Activated CD4-positive, alpha-beta T cell treated with anti-CD3 and anti-CD28 coated beads, Interleukin-2, amount 10 ng/mL, durations not matched to agents 7 days and 5 days (primary cell): ENCODE data around the gene TAPBP. TPM values are rescaled to one million over a fixed set of nuclear protein-coding genes. Genes with fewer than 3 reads are reported as not detected.
A peak's percentile ranks its signal among the peaks of the same experiment; 100 is the strongest.
"Not testable (repeated sequence)": the region's sequence is repeated elsewhere in the genome, so short reads cannot be mapped to it uniquely, and the experiment has no call there.

ENCODE experiments used
- CTCF ChIA-PET: fragments of 350-600 bp; sonication (Branson Sonifier 250); formaldehyde crosslinking; loops from one replicate; lab custom pipeline; 2021; ENCODE audit warnings: antibody characterized with exemption; lab: Charles Lee
- POLR2A ChIA-PET: fragments of 350-600 bp; sonication (Branson Sonifier 250); formaldehyde crosslinking; loops from one replicate; lab custom pipeline; 2021; ENCODE audit warnings: antibody characterized with exemption; lab: Charles Lee
- DNase-seq: peaks from one replicate; pipeline ENCODE4 v3.0.0-alpha.2; 2020
- H3K27ac Mint-ChIP-seq: one replicate; pipeline ENCODE4 v1.8.0; 2021; ENCODE audit warnings: mild to moderate bottlenecking, moderate library complexity, mixed read lengths
- H3K27me3 Mint-ChIP-seq: one replicate; pipeline ENCODE4 v1.8.0; 2021; ENCODE audit warnings: mixed read lengths
- H3K36me3 Mint-ChIP-seq: one replicate; pipeline ENCODE4 v1.8.0; 2021; ENCODE audit warnings: low read depth, mixed read lengths
- H3K4me1 Mint-ChIP-seq: one replicate; pipeline ENCODE4 v1.8.0; 2021; ENCODE audit warnings: mixed read lengths
- H3K4me3 Mint-ChIP-seq: one replicate; pipeline ENCODE4 v1.8.0; 2021; ENCODE audit warnings: mild to moderate bottlenecking, moderate library complexity, mixed read lengths
- H3K9me3 Mint-ChIP-seq: one replicate; pipeline ENCODE4 v1.8.0; 2021; ENCODE audit warnings: mixed read lengths
- total RNA-seq, 2 experiments: library from RNA; stranded (reverse); gene quantifications; one replicate each; pipeline ENCODE4 v1.2.3, GENCODE V29; 2021

TAPBP gene
- total RNA-seq, 2 experiments from 2014 or later, result 246 to 263 TPM

- CTCF ChIA-PET, result interaction anchor here (0.7 to 2.6 kb wide), 7 partner anchors 10 to 113 kb away, joined by 3 to 19 read pairs (median 11); partner anchors contain the start of genes PFDN6, RGL2 and WDR46
- no peaks in the 10 kb centered on the region for H3K27me3 Mint-ChIP-seq
- H3K36me3 Mint-ChIP-seq, result peaks cover 57% of the 10 kb centered on the region
- POLR2A ChIA-PET, result no interaction called here
- peak overlapping the region; percentile 97 for H3K27ac Mint-ChIP-seq
- no peak for DNase-seq
- peaks cover 58% of the 10 kb centered on the region for H3K4me1 Mint-ChIP-seq
- no peaks in the 10 kb centered on the region for H3K9me3 Mint-ChIP-seq
- H3K4me3 Mint-ChIP-seq, result peak overlapping the region; percentile 95
Observed at GRCh38 chr6:33278392-33278741, 35.5 kb downstream of the TAPBP start.

- Mint-ChIP-seq H3K4me3 (peak overlapping the region; percentile 95), H3K4me1 (peaks cover 64% of the 10 kb centered on the region), H3K27ac (peak overlapping the region; percentile 97), H3K27me3 (no peaks in the 10 kb centered on the region), H3K9me3 (no peaks in the 10 kb centered on the region), H3K36me3 (peaks cover 61% of the 10 kb centered on the region)
- ChIA-PET POLR2A (interaction anchor here (1.0 to 1.5 kb wide), 4 partner anchors 11 to 29 kb away, joined by 3 to 11 read pairs (median 6); partner anchors contain the start of genes PFDN6, RGL2 and WDR46), CTCF (interaction anchor here (0.6 to 2.6 kb wide), 16 partner anchors 10 to 439 kb away, joined by 3 to 19 read pairs (median 5); partner anchors contain the start of genes PFDN6, RGL2, TAP2 and WDR46)
- peak; percentile 46 for DNase-seq
Observed at GRCh38 chr6:33277663-33278391, 36.1 kb downstream of the TAPBP start.

- ChIA-PET POLR2A (interaction anchor here (0.6 to 1.5 kb wide), 5 partner anchors 12 to 68 kb away, joined by 3 to 11 read pairs (median 4); partner anchors contain the start of genes PFDN6, RGL2 and WDR46), CTCF (interaction anchor here (0.6 to 2.6 kb wide), 18 partner anchors 11 to 438 kb away, joined by 3 to 19 read pairs (median 5); partner anchors contain the start of genes PFDN6, RGL2, TAP2 and WDR46)
- no peaks in the 10 kb centered on the region for H3K27me3 Mint-ChIP-seq
- no peaks in the 10 kb centered on the region for H3K9me3 Mint-ChIP-seq
- H3K4me3 Mint-ChIP-seq, result peak within 1 kb of the TSS; percentile 95
- peaks cover 61% of the 10 kb centered on the region for H3K36me3 Mint-ChIP-seq
- DNase-seq, result peak; percentile 79
- H3K27ac Mint-ChIP-seq, result peak within 1 kb of the TSS; percentile 97
- peaks cover 69% of the 10 kb centered on the region for H3K4me1 Mint-ChIP-seq
Observed at GRCh38 chr6:33276864-33277662, 36.8 kb downstream of the TAPBP start, which contains the start of gene B3GALT4. Gene B3GALT4 (plus strand): TSS chr6:33277123. CDS start chr6:33277420, 297 bp downstream.

- Mint-ChIP-seq H3K27ac (peak overlapping the region; percentile 91), H3K36me3 (peaks cover 61% of the 10 kb centered on the region), H3K4me1 (peaks cover 69% of the 10 kb centered on the region), H3K9me3 (no peaks in the 10 kb centered on the region), H3K4me3 (peak overlapping the region; percentile 95), H3K27me3 (no peaks in the 10 kb centered on the region)
- ChIA-PET POLR2A (interaction anchor here (1.3 to 1.5 kb wide), 2 partner anchors 12 to 23 kb away, joined by 8 to 11 read pairs; partner anchors contain the start of genes PFDN6, RGL2 and WDR46), CTCF (interaction anchor here (0.8 to 2.6 kb wide), 13 partner anchors 12 to 438 kb away, joined by 3 to 19 read pairs (median 5); partner anchors contain the start of genes PFDN6, RGL2, TAP2 and WDR46)
- DNase-seq, result no peak
Observed at GRCh38 chr6:33276581-33276863, 37.4 kb downstream of the TAPBP start.

- not testable (repeated sequence) for H3K27me3 Mint-ChIP-seq, H3K9me3 Mint-ChIP-seq, DNase-seq
- Mint-ChIP-seq H3K4me1 (peaks cover 69% of the 10 kb centered on the region), H3K36me3 (peaks cover 57% of the 10 kb centered on the region), H3K4me3 (peak overlapping the region; percentile 95), H3K27ac (peak overlapping the region; percentile 91)
- POLR2A ChIA-PET, result interaction anchor here (1.5 kb wide), 1 partner anchor 23 kb away, joined by 8 read pairs; the partner anchor contains the start of gene RGL2
- CTCF ChIA-PET, result interaction anchor here (0.6 to 2.5 kb wide), 10 partner anchors 15 to 95 kb away, joined by 3 to 18 read pairs (median 4); no protein-coding TSS in a partner anchor
Observed at GRCh38 chr6:33275795-33276580, 37.9 kb downstream of the TAPBP start.

GRCh38 chr6:33273924-33274902 lies 39.7 kb downstream of the TAPBP start:
- DNase-seq, result no peak
- Mint-ChIP-seq H3K36me3 (peaks cover 55% of the 10 kb centered on the region), H3K4me3 (peak overlapping the region; percentile 95), H3K9me3 (no peaks in the 10 kb centered on the region), H3K4me1 (peaks cover 73% of the 10 kb centered on the region), H3K27me3 (no peaks in the 10 kb centered on the region), H3K27ac (peak overlapping the region; percentile 77)
- ChIA-PET POLR2A (no interaction called here), CTCF (interaction anchor here (1.2 to 1.3 kb wide), 2 partner anchors 15 to 25 kb away, joined by 3 read pairs; partner anchors contain the start of genes PFDN6 and WDR46)

- Mint-ChIP-seq H3K36me3 (peaks cover 62% of the 10 kb centered on the region), H3K4me3 (peak overlapping the region; percentile 95), H3K27ac (peak overlapping the region; percentile 98), H3K27me3 (no peaks in the 10 kb centered on the region), H3K4me1 (peaks cover 68% of the 10 kb centered on the region), H3K9me3 (no peaks in the 10 kb centered on the region)
- ChIA-PET CTCF (interaction anchor here (1.2 to 1.7 kb wide), 2 partner anchors 16 to 22 kb away, joined by 3 to 6 read pairs; partner anchors contain the start of genes PFDN6 and WDR46), POLR2A (no interaction called here)
- no peak for DNase-seq
Observed at GRCh38 chr6:33273129-33273923, 40.6 kb downstream of the TAPBP start.

GRCh38 chr6:33272275-33273128 lies 41.4 kb downstream of the TAPBP start:
- Mint-ChIP-seq H3K4me3 (peak overlapping the region; percentile 95), H3K27me3 (no peaks in the 10 kb centered on the region), H3K4me1 (peaks cover 62% of the 10 kb centered on the region), H3K36me3 (peaks cover 68% of the 10 kb centered on the region), H3K27ac (peak overlapping the region; percentile 98), H3K9me3 (no peaks in the 10 kb centered on the region)
- no peak for DNase-seq
- ChIA-PET CTCF (interaction anchor here (0.6 to 2.5 kb wide), 7 partner anchors 10 to 1151 kb away, joined by 3 to 13 read pairs (median 5); partner anchors contain the start of genes PFDN6 and WDR46), POLR2A (interaction anchor here (1.2 to 1.8 kb wide), 2 partner anchors 23 to 27 kb away, joined by 7 to 11 read pairs; partner anchors contain the start of gene RGL2)

- Mint-ChIP-seq H3K4me3 (peak within 1 kb of the TSS; percentile 95), H3K36me3 (peaks cover 67% of the 10 kb centered on the region), H3K27ac (peak within 1 kb of the TSS; percentile 98), H3K4me1 (peaks cover 61% of the 10 kb centered on the region), H3K9me3 (no peaks in the 10 kb centered on the region), H3K27me3 (no peaks in the 10 kb centered on the region)
- peak; percentile 96 for DNase-seq
- ChIA-PET POLR2A (interaction anchor here (1.2 to 1.8 kb wide), 3 partner anchors 22 to 300 kb away, joined by 7 to 11 read pairs (median 11); partner anchors contain the start of gene RGL2), CTCF (interaction anchor here (0.6 to 3.6 kb wide), 10 partner anchors 9 to 1152 kb away, joined by 3 to 13 read pairs (median 4); partner anchors contain the start of genes CUTA, PFDN6 and WDR46)
Observed at GRCh38 chr6:33271468-33272274, 42.2 kb downstream of the TAPBP start, which contains the start of the genes RPS18 and VPS52. Gene RPS18 (plus strand): TSS chr6:33272075. CDS start chr6:33272120, 45 bp downstream. Gene VPS52 (minus strand): TSS chr6:33271876. CDS start chr6:33271675, 201 bp downstream.
